RPMI8226 (cell line): ENCODE results near the gene NOTCH2.

Experiments used
- DNase-seq: peaks from one replicate; pipeline ENCODE4 v3.0.0-alpha.2; 2015

Gene NOTCH2

GRCh38 chr1:119870917-119871596 lies 198.4 kb downstream of the NOTCH2 start:
- DNase-seq: peak; percentile 73

- no peak for DNase-seq
These were observed 199.5 kb downstream of the NOTCH2 start for GRCh38 chr1:119869995-119870394.

GRCh38 chr1:119868176-119868575 lies 201.3 kb downstream of the NOTCH2 start:
- no peak for DNase-seq

GRCh38 chr1:119866451-119866850 lies 203.0 kb downstream of the NOTCH2 start:
- no peak for DNase-seq

DNA sequence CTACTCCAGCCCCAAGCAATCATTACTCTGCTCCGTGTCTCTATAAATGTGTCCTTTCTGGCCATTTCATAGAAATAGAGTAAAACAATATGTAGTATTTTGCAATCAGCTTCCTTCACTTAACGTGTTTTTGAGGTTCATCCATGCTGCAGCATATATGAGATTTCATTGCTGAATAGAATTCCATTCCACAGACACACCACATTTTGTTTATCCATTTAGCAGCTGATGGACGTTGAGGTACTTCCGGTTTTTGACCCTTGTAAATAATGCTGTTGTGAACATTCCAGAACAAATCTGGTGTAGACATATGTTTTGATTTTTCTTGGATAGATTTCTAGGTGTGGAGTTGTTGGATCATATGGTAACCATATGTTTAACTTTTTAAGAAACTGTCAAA lies 203.8 kb downstream of the NOTCH2 start:
- no peak for DNase-seq

DNA sequence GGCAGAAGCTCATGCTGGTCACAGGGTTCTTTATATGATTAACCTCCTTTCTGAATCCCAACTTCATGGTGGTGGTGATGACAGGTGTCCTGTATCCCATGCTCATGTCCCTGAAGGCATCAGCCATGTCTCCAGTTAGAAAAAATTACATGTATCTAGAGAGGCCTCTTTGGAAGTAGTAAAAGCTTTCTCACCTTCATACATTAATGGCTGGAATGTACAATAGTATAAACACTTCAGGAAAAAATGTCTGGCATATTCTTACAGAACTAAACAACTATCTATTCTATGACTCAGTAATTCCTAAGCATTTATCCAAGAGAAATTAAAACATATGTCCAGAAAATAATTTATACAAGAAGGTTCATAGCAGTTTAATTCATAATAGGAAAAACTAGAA lies 207.2 kb downstream of the NOTCH2 start:
- DNase-seq: no peak
